ENCODE results near the gene PKN1.

- TF ChIP-seq CTCF (IDR thresholded peaks at IDR 0.05) (no peak), NFYB (CRISPR knock-in tag; conservative IDR thresholded peaks at IDR 0.05; ENCODE audit: low read depth) (no peak), ZNF512 (CRISPR knock-in tag; IDR thresholded peaks at IDR 0.05; ENCODE audit: borderline replicate concordance) (no peak), MXD4 (CRISPR knock-in tag; IDR thresholded peaks at IDR 0.05; ENCODE audit: borderline replicate concordance) (no peak), E2F5 (CRISPR knock-in tag; IDR thresholded peaks at IDR 0.05) (no peak), MLX (CRISPR knock-in tag; IDR thresholded peaks at IDR 0.05) (no peak), TCF7 (CRISPR knock-in tag; IDR thresholded peaks at IDR 0.05; ENCODE audit: low read depth) (no peak)
Observed at GRCh38 chr19:14391156-14391821, 41.8 kb upstream of the PKN1 start.

Measured in WTC11 (cell line).